M059J (cell line): ENCODE results near the gene ACKR3. TPM values are rescaled to one million over a fixed set of nuclear protein-coding genes. Genes with fewer than 3 reads are reported as not detected.

Source experiments
- DNase-seq: peaks from one replicate; pipeline ENCODE4 v3.0.0-alpha.2; 2012; ENCODE audit warnings: low read depth
- total RNA-seq: library from RNA; depleted of rRNA; stranded (reverse); fragments of >200 nt; shearing (Covaris generic); gene quantifications from 2 replicates; pipeline ENCODE4 v1.2.3, GENCODE V29; 2014

The ACKR3 gene
- total RNA-seq, 1 experiment from 2014 or later = 3.0 TPM

DNA sequence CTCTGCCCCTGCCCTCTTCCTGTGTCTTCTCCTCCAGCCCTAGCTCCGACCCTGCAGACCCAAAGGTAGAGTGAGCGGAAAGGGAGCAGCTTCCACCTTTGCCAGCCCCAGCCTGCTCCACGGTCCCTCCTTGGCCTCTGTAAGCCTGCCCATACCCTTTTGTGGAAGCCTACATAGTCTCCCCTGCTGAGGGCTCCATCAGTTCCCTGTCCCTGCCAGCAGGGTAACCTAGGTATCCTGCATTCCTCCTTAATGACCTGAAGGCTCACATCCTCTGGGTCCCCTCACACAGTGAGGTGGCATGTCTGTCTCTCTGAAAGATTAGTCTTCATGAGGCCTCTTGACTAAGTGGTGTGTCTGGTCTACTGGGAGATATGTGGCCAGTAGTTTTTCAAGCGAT, 20.5 kb upstream of the ACKR3 start:
- DNase-seq = no peak

- DNase-seq = no peak
Observed at GRCh38 chr2:236550290-236550689, 19.3 kb upstream of the ACKR3 start.

- DNase-seq = no peak
Observed at GRCh38 chr2:236550701-236551465, 18.7 kb upstream of the ACKR3 start.

GRCh38 chr2:236551471-236552211, 18.0 kb upstream of the ACKR3 start:
- DNase-seq = no peak

DNA sequence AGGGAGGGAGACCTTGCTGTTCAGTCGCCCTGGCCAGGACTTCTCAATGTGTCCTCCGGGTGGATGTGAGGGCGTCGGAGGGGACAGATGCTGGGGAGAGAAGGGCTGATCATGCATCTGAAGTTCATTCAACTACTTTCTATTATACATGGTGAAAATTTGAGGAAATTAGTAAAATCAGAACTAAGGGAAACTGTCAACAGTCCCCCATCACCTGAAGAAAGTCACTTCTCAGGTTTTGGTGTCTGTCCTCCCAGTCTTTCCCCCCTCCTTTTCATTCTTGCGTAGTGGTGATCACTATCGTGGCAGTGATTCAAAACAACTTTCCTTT, 17.4 kb upstream of the ACKR3 start:
- DNase-seq = no peak

GRCh38 chr2:236552581-236553363, 16.9 kb upstream of the ACKR3 start:
- no peak for DNase-seq

GRCh38 chr2:236553522-236553921, 16.1 kb upstream of the ACKR3 start:
- DNase-seq = no peak

GRCh38 chr2:236554629-236555282, 14.9 kb upstream of the ACKR3 start:
- no peak for DNase-seq

DNA sequence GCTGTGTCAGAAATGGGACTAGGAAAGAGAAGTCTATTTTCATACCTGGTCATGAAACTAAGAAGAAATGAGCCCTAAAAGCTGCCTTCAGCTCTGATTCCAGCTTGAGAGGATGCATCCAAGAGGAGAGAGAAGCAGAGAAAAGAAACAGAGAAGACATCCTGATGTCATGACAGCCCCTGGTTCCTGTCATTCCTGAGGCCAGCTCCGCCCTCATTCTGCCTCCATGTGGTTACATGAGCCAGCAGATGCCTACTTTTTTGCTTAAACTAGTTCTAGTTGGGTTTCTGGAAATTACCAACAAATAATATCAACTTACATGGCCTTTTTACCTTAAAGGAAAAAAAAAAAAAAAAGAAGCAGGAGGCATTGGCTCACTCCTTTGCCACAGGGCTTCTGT, 14.1 kb upstream of the ACKR3 start:
- no peak for DNase-seq

GRCh38 chr2:236557306-236558030, 12.2 kb upstream of the ACKR3 start:
- DNase-seq = peak; percentile 16

- no peak for DNase-seq
Observed at GRCh38 chr2:236558036-236558435, 11.6 kb upstream of the ACKR3 start.

DNA sequence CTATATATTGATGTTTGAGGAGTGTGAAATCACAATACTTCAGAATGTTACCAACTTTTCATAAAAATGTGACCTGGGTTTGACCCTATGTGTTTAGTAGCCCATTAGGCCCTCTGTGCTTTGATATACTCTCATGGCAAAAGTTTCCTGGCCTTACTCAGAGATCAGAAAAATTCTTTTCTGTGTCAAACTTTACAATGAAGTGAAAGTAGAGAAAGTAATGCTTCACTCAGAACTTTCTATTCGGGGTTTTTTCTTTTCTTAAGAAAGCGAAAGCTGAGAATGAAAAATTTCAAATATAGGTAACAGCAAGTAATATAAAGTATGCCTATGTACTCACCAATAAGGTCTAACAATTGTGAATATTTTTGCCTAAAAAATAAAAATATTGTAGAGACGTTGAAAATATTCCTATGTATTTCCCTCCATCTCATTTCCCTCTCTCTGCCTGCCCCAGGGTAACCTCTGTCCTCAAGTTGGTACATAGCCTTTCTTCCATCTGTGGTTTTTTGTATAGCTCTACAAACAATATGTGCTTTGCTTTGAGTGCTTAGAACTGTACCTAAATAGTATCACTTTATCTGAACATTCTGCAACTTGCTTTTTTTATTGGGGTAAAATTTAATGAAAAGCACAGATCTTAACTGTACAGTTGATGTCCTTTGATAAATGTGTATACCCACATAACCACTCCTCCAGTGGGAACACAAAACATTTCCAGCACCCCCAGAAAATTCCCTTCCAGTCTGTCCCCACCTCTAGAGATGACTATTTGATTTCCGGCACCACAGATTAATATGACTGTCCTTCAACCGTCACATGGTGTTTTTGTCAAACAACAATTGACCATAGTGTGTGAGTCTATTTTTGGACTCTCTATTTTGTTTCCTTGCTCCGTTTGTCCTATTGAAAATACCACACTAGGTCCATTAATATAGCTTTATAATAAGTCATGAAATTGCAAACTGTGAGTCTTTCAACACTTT, 10.3 kb upstream of the ACKR3 start:
- DNase-seq = no peak

DNA sequence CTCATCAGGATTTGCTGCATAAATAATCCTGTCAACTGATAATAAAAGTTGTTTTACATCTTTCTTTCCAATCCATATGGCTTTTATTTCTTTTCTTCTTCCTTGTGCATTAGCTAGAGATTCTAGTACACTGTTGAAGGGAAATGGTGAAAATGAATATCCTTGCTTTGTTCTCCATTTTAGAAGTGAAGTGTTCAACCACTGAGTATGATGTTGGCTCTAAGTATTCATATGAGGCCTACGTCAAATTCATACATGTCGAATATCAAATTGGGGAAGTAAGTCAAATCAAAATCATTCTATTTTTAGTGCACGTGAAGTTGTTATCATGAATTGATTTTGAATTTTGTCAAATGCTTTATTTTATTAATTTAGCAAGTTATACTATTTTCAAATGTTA, 7.8 kb upstream of the ACKR3 start:
- no peak for DNase-seq

DNA sequence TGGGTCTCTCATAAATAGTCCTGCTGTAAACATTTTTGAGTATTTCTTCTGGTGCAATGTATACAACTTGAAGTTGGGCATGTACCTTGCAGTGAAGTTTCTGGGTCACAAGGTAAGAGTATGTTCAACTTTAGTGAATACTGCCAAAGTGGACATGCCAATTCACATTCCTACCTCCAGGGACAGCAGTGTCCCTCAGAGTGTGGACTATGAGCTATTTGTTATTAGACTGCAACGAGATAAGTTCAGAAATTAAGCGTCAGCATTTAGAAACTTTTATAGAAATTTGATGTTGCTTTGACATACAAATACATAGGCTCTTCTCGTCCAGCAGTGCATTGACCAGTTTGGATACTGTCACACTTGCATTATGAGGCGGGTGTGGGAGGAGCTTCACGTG, 7.2 kb upstream of the ACKR3 start:
- DNase-seq = no peak

DNA sequence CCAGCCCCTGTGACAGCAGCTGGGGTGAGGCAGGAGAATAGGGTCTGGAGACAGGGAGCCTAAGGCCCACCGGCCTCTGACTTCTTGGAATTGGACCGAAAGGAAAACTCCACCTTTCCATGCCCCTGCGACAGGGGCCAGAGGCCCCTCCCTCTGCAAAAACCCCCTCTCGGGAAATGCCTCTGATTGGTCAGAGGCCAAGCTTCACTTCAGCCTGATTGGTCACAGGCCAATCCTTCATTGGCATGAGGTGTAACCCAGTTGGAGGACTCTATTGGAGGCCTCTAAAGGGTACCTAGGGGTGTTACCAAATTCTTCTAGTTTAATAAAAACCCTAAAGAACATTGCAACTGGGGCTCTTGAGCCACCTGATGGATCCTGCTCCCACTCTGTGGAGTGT, 5.7 kb upstream of the ACKR3 start:
- DNase-seq = no peak

DNA sequence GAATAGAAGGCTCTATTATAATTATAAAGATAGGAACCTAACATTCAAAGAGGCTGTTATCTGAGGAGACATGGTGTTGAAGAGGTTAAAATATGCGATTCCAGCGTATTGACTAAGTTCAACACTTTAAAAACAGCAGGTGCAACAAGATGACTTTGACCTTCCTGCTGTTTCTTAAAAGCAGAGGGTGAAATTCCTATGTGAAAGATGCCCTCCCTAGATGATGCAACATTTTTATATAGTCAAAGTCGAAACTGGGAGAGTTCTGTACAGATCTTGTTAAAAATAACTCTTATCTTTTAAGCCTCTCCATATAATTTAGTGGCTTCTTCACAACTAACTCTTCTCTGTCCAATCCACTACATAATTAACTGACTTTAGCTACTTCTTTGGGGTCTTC, 4.4 kb upstream of the ACKR3 start:
- no peak for DNase-seq

GRCh38 chr2:236565879-236566402, 3.7 kb upstream of the ACKR3 start:
- no peak for DNase-seq

GRCh38 chr2:236566596-236566995, 3.0 kb upstream of the ACKR3 start:
- DNase-seq = no peak

DNA sequence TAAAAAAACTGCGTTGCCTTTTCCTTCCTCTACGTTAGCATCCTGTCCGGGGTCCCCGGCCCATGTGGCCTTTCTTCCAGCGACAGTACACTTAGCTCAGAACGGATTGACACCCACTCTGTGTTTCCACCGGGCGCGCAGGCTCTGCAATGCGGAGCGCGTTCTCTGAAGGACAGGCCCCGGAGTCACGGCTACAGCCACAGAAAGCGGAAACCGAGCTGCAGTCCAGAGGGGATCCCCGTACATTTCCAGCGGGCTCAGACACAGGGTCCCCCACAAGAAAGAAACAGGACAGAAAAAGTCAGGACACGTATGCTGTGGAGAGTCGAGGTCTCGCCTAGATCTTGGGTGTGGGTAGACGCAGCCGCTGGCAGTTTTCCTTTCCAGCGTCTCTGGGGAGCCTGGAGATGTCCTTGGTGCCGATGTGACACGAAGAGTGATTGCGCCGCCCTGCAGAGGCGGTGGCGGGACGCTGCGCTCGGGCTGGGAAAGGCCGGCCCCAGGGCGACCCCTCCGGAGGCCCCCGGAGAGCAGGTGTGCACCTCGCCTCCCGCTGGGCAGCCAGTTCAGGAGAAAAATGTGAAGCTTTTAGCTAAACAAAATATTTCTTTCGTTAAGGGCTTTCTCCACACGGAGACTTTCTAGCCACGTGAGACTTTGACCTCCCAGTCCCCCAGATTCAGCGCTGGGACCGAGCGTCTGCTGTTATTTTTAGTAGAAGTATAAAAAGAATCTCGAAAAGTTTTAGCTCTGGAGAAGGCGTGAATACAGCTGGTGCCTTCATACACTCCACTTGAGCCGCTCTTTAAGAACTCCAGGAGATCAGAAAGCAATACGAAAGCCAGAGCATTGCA, 1.3 kb upstream of the ACKR3 start:
- DNase-seq = no peak
